BJ (cell line): ENCODE measurements around the gene PTPRM. TPM values are rescaled to one million over a fixed set of nuclear protein-coding genes. Genes with fewer than 3 reads are reported as not detected.

ENCODE experiments used
- CTCF ChIA-PET: fragments of 350-600 bp; formaldehyde crosslinking; extraction: SDS; loops from one replicate; lab custom pipeline; 2021; ENCODE audit warnings: antibody characterized with exemption, inconsistent platforms; lab: Yijun Ruan, JAX
- POLR2A ChIA-PET: fragments of 300-600 bp; sonication (Branson Sonifier 250); formaldehyde crosslinking; extraction: SDS; loops from one replicate; lab custom pipeline; 2021; ENCODE audit warnings: antibody characterized with exemption; lab: Charles Lee
- DNase-seq: peaks from one replicate; pipeline ENCODE4 v3.0.0-alpha.2; 2011; ENCODE audit warnings: low read depth
- H3K27me3 ChIP-seq: 2 replicates; pipeline ENCODE4 v1.6.0; 2011; ENCODE audit warnings: low read length; ENCODE audit not compliant: control insufficient read depth, insufficient read depth
- H3K36me3 ChIP-seq: 2 replicates; pipeline ENCODE4 v1.5.1; 2011; ENCODE audit warnings: low read length; ENCODE audit not compliant: control insufficient read depth, insufficient read depth
- H3K4me3 ChIP-seq: 2 replicates; pipeline ENCODE4 v1.5.1; 2011; ENCODE audit warnings: low read depth, mild to moderate bottlenecking, control low read depth, low read length
- polyA plus RNA-seq: library from polyadenylated mRNA; depleted of rRNA; stranded (reverse); fragments of >200 nt; gene quantifications from 2 replicates; pipeline ENCODE4 v1.2.3, GENCODE V29; 2011
- TF ChIP-seq, protein P1 (sequence below): IDR thresholded peaks from 2 replicates; pipeline ENCODE4 v1.5.1; 2011; ENCODE audit warnings: low read depth, mild to moderate bottlenecking, control low read depth, inconsistent platforms, low read length, moderate library complexity; ENCODE audit not compliant: insufficient read depth

PTPRM gene
- polyA plus RNA-seq, 1 experiment, result 149 TPM

DNA sequence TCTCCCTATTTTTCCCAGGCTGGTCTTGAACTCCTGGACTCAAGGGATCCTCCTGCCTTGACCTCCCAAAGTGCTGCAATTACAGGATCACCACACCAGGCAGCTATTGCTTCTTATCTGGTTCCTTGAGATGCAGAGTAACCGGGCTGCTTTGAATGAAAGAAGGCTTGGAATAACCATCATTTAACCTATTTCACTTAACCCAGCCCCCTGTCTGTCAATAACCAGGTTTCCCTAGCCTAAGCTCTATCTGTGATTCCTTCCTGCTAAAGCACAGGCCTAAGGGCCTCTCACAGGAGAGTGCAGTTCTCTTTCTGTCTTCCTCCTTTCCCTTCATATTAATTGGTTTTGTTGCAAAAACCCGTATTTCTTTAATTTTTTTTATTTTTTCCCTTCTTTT, 648.6 kb downstream of the PTPRM start:
- H3K36me3 ChIP-seq, result no peaks in the 10 kb centered on the region
- no peaks in the 10 kb centered on the region for H3K27me3 ChIP-seq
- H3K4me3 ChIP-seq, result no peak overlapping the region
- DNase-seq, result no peak
- ChIA-PET POLR2A (no interaction called here), CTCF (no interaction called here)
- TF ChIP-seq, protein P1, sequence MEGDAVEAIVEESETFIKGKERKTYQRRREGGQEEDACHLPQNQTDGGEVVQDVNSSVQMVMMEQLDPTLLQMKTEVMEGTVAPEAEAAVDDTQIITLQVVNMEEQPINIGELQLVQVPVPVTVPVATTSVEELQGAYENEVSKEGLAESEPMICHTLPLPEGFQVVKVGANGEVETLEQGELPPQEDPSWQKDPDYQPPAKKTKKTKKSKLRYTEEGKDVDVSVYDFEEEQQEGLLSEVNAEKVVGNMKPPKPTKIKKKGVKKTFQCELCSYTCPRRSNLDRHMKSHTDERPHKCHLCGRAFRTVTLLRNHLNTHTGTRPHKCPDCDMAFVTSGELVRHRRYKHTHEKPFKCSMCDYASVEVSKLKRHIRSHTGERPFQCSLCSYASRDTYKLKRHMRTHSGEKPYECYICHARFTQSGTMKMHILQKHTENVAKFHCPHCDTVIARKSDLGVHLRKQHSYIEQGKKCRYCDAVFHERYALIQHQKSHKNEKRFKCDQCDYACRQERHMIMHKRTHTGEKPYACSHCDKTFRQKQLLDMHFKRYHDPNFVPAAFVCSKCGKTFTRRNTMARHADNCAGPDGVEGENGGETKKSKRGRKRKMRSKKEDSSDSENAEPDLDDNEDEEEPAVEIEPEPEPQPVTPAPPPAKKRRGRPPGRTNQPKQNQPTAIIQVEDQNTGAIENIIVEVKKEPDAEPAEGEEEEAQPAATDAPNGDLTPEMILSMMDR, result no peak

DNA sequence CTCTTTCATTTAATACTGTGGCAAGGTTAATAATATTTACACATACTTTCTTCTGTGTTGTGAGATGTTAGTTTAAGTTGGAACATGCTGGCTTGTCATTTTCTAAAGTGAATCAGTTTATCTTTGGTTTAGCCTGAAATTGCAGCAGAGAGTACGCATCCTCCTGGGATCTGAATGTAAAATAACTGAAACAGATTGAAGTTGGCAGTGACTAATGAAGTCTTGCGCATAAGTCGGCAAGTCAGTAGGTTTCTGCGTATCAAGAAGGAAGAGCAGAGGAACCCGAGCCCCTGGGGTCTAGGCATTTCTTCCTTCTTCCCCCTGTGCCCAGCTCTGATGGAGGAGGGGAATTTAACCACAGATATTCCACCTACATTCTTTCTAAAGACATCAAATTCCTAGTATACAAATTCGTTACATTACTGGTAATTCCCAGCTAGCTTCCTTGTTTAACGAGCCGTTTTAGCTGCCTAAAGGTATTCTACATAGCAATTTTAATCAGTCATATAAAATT, 650.0 kb downstream of the PTPRM start:
- CTCF ChIA-PET, result interaction anchor here (0.7 kb wide), 1 partner anchor 129 kb away, joined by 3 read pairs; no protein-coding TSS in a partner anchor
- TF ChIP-seq, protein P1, result no peak
- DNase-seq, result no peak
- H3K4me3 ChIP-seq, result no peak overlapping the region
- POLR2A ChIA-PET, result no interaction called here
- no peaks in the 10 kb centered on the region for H3K36me3 ChIP-seq
- no peaks in the 10 kb centered on the region for H3K27me3 ChIP-seq

DNA sequence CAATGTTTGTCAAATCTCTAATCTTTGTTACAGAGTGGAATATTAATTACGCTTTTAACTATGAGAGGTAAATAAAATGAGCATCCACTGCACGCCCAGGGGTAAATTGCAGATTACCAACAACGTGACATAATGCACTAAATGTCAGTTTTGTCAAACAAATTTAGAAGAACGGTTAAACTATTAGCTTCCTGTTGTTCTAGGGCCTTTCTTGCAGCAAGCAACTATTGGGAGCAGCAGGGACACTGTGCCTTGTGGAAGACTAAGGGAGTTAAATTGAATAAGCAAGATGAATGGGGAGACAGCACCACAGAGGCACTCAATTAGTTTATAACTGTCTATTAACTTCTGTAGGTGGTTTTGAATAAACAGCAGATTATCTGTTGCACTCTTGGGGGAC, 651.1 kb downstream of the PTPRM start:
- CTCF ChIA-PET, result no interaction called here
- TF ChIP-seq, protein P1, result no peak
- Histone ChIP-seq H3K4me3 (no peak overlapping the region), H3K36me3 (no peaks in the 10 kb centered on the region), H3K27me3 (no peaks in the 10 kb centered on the region)
- POLR2A ChIA-PET, result interaction anchor here (0.6 kb wide), 1 partner anchor 89 kb away, joined by 6 read pairs; no protein-coding TSS in a partner anchor
- no peak for DNase-seq

DNA sequence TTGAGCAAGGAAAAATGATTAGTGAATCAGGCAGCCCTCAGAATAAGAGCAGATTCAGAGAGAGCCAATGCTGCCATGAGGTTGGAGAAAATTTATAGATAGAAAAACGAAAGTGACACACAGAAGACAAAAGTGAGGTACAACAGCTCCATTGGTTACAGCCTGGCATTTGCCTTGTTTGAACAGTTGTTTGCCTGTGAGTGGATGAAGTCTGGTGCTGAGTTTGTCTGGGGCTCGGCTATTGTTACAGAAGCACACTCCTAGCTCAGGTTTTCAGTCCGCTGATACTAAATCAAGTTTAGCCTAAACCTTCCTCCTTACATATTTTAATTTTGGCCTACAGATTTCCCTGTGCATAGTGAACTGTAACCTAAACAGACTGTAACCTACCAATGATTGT, 654.3 kb downstream of the PTPRM start:
- POLR2A ChIA-PET, result no interaction called here
- DNase-seq, result no peak

DNA sequence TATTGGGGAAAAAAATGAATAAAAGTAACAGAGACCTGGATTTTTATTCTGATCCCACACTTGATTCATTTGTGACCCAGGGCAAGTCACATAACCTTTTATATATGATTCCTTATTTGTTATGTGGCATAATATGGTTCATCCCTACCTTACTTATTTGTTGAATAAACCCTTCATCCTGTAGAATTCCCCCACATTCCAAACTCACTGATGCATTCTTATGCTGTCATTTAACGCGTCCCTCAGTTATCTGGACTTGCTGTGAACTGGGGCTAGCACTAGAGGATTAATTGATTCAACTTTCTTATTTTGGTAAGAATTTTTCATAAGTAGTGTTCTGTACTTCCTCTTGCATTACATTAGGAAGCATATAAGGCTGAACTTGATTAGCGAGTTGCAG, 657.5 kb downstream of the PTPRM start:
- DNase-seq, result no peak
- TF ChIP-seq, protein P1, result no peak
- POLR2A ChIA-PET, result no interaction called here
- H3K36me3 ChIP-seq, result no peaks in the 10 kb centered on the region
- no peak overlapping the region for H3K4me3 ChIP-seq
- no peaks in the 10 kb centered on the region for H3K27me3 ChIP-seq
- CTCF ChIA-PET, result no interaction called here

More for the DNA sequence above, 654.3 kb downstream of the PTPRM start:
- Histone ChIP-seq H3K36me3 (no peaks in the 10 kb centered on the region), H3K27me3 (no peaks in the 10 kb centered on the region), H3K4me3 (no peak overlapping the region)
- TF ChIP-seq, protein P1, result no peak
- CTCF ChIA-PET, result no interaction called here
